ENCODE measurements around the gene CPNE9.

The CPNE9 gene, protein sequence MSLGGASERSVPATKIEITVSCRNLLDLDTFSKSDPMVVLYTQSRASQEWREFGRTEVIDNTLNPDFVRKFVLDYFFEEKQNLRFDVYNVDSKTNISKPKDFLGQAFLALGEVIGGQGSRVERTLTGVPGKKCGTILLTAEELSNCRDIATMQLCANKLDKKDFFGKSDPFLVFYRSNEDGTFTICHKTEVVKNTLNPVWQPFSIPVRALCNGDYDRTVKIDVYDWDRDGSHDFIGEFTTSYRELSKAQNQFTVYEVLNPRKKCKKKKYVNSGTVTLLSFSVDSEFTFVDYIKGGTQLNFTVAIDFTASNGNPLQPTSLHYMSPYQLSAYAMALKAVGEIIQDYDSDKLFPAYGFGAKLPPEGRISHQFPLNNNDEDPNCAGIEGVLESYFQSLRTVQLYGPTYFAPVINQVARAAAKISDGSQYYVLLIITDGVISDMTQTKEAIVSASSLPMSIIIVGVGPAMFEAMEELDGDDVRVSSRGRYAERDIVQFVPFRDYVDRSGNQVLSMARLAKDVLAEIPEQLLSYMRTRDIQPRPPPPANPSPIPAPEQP

DNA sequence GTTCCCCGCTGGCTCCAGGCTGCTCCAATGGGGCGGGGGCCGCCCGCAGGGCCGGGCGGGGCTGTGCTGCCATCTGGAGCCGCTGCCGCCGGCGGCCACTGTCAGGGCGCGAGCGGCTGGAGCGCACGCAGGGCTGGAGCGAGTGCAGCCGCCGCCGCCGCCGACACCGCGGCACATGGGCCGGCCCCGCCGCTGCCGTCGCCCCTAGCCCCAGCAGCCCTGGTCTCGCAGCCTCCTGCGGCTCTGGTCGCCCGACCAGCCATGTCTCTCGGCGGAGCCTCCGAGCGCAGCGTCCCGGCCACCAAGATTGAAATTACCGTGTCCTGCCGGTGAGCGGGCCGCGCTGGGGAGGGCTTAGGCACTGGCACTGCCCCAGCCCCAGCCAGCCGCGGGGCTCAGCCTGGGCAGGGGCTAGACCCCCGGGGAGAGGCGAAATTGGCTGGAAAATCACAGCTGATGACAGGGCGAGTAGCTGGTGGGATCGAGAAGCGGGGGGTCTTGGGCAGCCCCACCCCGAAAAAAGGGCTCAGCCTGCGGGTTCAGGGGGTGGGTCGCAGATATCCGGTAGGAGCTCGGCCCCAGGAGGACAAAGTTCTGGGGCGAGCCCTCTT, at the start of gene CPNE9:
TSS of gene CPNE9 (plus strand) at position 98 of the 611 bp plus-strand sequence. CDS start at position 262, 164 bp downstream.
- no peak for DNase-seq

DNA sequence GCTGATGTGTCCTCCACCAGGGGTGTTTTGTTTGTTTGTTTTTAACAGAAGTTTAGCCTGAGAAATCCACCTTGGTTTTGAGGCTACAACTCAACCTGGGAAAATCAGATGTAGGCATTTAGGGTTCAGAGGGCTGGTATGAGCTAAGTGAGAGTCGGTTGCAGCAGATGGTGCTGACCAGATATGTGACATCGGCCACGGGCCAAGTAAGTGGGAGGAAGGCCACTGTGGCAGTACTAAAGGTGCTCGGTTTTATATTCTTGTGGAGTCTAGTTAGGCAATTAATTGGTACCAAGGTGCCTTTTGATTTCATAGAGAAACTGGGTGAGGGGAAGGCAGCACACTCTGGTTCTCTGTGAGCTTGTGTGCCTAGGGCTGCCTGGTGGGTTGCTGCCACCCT, 43.8 kb upstream of the CPNE9 start:
- no peak for DNase-seq

DNA sequence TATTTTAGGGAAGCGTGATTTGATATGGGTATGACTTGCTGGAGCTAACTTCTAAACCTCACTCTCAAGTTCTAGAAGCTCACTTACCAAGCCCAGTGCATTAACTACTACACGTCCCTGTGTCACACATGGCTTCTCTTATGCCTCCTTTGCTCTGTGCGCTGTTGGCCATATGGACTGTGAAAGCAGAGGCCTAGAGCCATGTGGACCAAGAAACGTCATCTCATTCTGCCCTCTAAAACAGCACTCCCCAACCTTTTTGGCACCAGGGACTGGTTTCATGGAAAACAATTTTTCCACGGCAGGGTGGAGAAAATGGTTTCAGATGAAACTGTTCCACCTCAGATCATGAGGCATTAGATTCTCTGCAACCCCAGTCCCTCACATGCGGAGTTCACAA, 42.7 kb upstream of the CPNE9 start:
- DNase-seq = no peak

DNA sequence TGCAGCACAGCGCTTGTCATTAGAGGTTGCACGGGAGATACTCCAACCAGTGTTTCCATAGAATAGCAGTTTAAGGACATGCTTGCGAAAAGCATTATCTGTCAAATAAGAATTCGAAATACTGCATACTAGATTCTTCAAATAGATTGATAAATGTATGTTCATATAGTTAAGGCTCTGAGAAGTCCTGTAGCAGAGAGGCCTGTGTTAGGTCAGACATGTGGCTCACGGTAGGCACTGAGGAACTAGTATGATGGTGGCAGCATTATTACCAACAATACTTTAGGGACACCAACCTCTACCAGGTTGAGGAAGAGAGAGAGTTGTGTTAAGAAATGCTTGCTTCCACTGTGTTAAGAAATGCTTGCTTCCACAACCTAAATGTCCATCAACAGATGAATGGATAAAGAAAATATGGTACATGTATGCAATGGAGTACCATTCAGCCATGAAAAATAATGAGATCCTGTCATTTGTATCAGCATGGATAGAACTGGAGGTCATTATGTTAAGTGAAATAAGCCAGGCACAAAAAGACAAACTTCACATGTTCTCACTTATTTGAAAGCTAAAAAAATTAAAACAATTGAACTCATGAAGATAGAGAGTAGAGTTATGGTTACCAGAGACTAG, 39.4 kb upstream of the CPNE9 start:
- DNase-seq = no peak

DNA sequence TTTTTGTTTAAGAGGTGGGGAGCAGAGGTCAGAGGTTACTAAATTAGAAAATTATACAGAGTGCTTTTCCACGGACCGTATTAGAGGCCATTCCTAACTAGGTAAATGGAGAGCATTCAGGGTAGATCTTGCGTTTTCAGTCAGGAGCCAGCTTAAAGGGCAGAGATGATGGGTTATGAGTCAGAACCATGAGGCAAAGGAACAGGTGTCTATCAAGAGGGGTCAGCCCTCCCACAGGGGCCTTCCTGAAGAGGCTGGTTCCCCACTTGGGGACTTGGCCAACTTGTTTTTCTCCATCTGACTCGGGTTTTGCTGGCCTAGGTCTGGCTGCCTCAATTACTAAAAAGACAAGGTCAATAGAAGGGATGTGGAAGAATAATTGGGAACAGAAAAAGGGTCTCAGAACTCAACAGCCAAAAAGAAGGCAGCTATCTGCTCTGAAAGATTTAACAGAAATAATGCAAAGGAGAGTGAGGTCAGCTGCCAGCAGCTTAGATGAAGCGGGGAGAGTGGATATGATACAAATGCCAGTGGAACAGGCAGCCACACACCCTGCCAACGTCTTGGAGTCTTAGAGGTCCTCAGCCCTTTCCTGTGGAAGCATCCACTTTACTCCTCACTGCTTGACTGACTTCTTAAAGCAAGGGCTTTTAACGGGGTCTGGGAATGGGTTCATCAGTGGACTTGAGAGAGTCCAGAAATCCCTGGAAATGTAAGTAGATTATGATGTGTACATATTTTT, 36.8 kb upstream of the CPNE9 start:
- DNase-seq = no peak

DNA sequence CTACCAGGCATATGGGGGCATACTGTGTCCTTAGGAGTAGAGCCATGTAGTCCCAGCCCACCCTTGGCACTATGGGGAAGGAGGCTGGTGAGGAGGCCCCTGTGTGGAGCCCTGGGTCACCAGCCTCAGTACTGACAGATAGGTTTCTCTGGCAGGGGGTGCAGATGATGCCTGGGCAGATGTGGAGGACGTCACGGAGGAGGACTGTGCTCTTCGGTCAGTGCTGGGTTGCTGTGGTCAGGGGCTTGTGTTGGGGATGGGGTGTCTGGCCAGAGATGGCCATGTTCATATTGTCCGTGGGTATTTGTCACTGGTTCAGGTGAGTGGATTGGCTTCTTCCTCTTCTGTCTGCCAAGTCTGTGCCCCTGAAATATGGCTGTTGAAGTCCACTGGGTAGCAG, 34.4 kb upstream of the CPNE9 start:
- DNase-seq = no peak

DNA sequence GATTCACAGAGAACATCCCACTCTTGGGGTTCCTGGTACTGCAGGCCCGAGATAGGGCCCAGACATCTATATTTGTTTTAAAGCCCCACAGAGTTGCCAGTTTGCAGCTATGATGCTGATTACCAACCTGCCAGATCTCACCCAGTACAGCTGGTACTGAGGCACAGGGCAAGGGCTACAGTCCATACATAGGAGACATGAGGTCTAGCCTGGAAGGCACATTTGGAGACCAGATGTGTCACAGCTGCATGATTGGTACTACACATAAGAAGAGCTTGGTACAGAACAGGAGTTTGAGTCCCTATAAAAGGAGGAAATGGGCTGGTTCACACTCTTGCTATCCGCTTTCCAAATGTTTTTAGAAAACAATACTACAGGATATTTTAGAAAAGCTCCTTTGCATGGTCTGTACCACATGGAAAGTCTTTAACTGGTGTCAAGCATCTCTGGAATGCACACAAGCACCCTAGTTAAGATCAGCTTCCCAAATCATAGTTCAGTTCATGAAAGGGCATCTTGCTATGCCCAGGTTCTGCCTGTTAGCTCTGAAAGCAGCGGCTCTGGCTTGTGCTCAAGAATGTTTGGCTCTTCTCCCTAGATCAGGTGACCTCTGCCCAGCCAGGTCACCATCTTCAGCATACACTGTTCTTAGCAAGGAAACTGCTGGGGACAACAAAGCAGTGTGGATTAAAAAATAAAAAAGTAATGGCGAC, 33.8 kb upstream of the CPNE9 start:
- no peak for DNase-seq

DNA sequence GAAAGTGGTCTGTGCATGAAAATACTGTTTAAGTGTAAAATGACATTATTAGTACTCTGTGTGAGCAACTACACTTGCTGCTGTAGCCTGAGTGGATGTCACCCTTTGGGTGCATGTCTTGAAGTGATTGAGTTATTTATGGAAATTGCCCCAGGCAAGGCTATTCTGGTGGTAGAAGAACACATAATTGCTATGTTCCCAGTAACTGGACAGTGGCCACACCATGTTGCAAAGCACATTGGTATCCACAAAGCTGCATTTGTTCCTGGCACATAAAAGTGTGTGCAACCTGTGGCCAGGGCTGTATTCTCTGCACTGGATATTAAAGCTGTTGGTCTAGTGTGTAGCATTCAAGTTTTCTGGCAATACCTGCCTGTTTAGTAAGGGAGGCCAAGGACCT, 30.6 kb upstream of the CPNE9 start:
- no peak for DNase-seq

DNA sequence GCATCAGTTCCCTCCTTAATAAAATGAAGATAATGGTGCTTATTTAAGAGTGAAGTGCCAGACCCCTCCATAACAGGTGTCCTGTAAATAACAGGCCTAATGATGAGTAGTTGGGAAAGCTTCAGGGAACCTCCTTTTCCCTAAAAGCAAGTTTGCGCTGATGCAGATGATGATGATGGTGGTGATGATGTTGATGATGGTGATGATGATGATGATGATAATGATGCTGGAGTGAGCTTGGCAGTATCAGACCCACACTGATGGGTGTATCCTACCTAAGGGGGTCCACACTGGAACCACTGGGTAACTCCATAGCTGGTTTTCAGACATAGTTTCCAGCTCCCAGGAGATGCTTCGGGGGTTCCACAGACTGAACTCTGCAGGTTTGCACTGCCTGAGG, 29.9 kb upstream of the CPNE9 start:
- no peak for DNase-seq

DNA sequence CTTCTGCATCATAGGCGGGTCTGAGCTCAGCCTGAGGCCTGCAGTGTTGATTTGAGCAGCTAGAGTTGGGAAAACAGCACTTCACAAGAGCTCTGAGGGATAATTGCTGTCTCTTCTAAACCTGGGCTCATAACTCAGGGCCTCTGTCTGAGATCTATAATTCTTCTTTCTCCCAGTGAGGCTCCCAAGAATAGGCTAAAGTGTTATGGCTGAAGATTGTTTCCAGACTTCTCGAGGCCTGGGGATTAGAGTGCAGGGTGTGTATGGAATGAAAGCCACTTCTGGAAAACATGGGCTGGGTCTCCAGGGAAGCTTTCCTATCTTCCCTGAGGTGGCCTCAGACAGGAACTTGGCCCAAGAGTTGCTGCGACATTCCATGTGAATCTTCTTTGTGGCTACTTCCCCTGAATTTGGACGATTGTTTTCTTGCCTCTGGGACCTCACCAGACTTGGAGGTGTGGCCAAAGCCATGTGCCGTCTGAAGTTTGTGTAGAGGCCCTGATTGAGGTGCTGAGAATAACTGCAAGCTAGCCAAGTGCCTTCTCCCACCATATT, 27.8 kb upstream of the CPNE9 start:
- DNase-seq = no peak

DNA sequence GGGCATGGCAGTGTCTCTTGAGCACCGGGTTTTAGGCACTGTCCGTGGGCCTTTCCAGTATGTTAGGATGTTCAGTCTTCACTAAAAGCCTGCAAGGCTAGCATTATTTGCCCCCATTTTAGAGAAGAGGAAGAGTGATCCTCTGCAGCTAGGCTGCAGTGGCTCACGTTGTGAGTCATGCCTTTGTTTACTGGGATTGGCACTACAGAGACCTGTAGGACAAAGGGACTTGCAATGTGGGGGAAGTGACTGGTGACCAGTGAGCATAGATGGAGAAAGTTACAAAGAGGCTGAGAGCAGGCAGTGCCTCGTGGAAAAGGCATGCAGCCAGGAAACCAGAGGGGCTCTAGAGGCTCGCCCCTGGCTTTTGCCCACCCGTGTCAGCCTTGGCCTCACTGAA, 26.8 kb upstream of the CPNE9 start:
- DNase-seq = no peak

DNA sequence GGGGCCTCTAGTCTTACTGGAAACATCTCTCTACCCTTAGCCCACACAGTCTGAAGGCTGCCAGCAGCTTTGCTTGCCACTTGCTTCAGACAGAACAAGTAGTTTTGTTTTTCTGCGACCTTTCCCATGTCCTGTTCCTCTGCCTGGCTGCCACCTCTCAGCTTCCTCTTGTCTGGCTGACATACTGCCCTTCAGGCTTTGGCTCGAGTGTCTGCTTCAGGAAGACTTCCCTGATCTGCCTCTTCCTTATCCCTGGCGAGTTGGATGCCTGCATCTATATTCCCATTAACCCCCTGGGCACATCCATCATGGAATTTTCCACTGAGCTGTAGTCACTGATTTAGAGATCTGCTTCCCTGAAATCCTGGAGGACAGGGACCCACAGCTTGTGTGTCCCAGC, 25.1 kb upstream of the CPNE9 start:
- DNase-seq = no peak

DNA sequence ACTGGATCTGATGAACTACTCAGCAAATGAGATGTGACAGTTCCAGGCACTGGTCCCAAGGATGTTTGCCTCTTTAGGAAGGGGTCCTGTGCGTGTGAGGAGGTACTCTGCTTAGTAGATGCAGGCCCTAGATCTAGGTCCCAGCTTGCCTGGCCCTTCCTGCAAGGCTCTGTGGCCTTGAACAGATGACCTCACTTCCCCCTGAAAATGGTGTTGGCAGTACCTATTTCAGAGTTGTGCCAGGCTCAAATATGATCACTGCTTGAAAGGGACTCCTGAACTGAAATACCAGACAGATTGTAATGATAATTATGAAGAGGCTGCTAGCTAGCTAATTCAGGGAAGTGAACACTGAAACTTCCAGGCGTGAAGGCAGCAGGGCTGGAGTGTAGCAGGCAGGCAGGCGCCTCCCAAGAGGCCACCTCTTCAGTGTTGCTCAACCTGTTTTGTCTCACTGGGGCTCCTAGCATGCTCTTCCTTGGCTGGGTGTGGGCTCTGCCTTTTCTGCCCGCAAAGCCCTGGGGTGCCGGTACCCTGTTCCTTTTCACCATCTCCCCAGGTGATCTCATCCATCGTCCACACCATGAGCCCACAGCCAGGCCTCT, 24.1 kb upstream of the CPNE9 start:
- DNase-seq = no peak

DNA sequence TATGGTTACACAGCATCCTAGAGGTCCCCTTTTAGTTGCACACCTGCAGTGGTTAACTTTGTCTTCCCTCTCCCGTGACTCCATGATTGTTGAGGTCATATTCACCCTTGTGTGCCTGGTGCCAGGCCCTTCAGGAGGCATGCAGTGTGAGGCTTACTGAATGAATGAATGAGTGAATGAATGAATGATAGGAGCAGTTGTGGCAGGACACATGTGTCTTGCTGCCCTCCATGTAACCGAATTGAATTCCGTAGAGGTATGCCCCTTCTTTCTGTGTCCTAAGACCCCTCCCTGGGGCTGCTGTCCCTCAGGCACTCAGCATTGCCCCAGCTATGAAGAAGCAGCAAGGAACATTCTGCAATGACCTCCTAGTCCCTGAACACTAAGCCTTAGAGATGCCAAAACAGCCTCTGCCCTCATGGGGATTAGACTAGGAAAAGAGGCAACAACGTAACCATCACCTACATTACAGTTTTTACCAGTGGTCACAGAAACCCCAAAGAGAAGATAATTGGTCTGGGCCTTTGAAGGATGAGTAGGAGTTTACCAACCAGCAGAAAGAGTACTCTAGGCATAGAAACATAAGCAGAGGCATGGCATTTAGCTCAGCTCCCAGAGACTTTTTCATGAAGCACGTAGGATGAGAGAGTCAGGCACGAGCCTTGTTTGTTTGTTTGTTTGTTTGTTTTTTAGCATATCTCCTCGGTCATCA, 22.5 kb upstream of the CPNE9 start:
- DNase-seq = no peak

DNA sequence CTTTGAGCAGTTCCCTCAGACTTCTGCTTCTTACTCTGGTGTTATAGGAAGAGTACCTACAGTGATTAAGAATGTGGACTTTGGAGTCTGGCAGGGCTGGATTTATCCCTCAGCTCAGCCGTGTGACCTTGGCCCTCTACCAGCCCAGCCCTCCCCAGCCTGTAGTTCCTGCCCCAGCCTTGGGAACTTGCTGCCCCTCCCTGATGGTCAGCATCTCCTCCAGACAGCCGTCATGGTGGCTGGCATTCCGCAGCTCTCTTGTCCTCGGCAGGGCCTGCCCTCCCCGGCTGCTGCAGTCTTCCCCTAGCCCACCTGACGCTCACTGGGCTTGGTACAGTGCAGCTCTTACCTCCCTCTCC, 21.9 kb upstream of the CPNE9 start:
- DNase-seq = no peak

DNA sequence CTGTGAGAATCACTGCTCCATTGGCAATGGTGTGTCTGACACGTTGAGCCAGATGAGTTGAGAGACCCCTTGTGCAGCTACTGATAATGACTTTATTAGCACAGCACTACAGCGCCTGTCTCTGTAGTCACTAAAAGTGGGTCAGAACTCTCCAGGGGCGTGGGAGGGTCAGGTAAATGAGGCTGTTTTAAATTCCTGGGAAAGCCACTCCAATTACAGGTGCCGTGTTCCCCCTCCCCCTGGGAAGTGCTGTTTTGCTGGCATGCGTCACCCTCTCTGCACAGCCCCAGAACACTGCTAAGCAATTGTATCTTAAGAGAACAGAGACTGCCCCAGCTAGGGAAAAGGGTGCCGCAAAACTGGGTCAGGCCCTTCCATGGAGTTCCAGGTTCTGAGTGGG, 21.5 kb upstream of the CPNE9 start:
- DNase-seq = no peak

DNA sequence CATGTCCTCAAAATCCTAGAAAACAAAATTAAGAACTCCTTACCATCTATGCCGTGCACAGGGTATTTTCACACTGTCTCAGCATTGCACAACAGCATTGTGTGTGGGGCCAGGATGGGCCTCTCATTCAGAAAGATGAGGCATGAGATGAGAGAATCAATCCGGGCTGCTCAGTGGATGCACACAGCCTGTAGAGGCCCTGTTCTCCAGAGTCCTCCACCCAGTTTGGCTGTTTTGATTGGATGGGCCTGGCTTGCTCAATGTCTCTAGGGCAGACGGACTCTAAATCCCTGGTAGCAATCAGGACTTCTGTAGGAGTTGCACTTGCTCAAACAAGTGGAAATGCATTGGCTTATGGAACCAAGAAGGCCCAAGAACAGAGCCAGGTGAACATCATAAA, 20.2 kb upstream of the CPNE9 start:
- no peak for DNase-seq

DNA sequence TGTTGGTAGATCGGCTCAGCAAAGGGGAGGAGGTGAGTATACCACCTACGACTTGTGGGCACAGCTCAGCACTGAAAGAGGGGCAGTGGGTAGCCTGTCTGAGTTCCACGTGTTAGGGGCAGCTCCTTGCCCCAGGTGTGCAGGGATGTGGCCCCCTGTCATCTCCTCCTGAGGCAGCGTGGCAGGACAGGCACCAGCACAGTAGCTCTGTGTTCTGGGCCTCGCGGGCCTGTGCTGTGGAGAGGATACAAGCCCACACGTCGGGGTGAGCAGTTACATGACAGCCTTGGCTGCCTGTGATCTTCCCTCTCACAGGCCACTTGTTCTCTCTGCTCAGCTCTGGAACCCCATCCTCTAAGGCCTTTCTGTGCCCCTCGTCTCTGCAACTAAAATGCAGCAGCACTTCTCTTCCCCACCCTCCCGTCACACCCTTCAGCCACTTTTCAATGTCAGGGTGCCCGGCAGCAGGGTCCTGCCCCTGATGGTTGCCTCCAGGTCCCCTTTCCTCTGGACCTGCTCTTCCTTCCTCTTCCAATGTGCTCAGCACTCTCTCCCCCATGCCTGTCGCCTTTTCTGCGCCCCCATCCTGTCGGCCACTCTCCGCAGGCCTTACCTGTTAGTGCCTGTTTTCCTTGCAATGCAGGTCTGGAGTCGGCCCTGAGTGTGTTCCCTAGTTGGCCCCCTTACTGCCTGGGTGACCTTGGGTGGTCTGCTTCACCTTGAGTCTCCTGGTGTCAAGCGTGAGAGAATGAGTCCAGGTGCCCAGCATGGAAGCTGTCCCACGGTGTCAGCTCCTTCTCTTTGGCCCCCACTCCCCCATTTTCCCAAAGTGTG, 18.2 kb upstream of the CPNE9 start:
- no peak for DNase-seq

DNA sequence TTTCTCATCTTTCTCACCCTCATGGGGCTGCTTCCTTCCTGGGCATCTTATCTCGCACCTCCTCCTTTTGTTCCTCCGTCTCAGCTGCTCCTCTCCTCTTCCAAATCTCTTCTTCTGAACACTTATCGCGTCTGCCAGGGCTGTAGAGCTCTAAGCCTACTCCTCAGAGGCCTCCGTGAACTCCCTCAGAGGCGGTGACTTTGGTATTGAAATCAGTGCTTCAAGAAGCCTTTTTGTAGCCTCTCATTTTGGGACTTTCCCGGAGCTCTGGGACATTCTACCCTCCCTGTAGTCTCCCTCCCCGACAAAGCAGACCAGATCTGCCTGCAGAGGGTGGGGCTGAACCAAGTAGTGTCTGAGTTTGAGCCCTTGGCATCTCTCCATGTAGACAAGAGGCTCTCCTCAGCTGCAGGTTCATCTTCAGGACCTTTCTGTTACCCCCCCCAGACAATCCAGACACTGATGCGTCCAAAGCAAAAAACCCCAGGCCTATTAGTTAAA, 17.5 kb upstream of the CPNE9 start:
- DNase-seq = no peak

DNA sequence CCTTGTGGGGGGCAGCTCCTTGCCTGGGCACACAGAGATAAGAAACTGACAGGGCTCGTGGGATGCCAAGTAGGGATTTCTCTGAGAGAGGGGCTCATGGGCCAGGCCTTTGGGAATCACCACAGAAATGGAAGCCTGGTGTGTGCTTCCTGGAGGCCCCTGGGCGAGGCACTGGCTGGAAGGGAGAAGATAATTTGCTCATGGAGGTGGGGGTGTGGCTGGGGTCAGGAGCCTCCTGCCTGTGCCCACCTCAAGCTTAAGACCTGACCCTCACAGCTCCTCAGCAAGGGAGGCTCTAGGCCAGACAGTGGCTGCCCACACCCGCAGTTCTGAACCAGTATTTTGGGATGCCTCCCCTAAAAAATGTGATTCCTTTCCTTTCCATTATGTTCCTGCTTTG, 16.9 kb upstream of the CPNE9 start:
- no peak for DNase-seq
